ES-I3 (cell line): Measurements from ENCODE around the gene CBX4.

ENCODE experiments used
- H3K36me3 ChIP-seq: 2 replicates; pipeline ENCODE4 v1.6.1; 2013; ENCODE audit warnings: mild to moderate bottlenecking, low read length, control low read depth, moderate library complexity; ENCODE audit not compliant: insufficient read depth
- H3K4me1 ChIP-seq: 2 replicates; pipeline ENCODE4 v1.6.1; 2013; ENCODE audit warnings: mild to moderate bottlenecking, control low read depth, low read length; ENCODE audit not compliant: insufficient read depth
- H3K9ac ChIP-seq: 2 replicates; pipeline ENCODE4 v1.6.1; 2013; ENCODE audit warnings: low read depth, mild to moderate bottlenecking, low read length, moderate library complexity
- H3K9me3 ChIP-seq: 2 replicates; pipeline ENCODE4 v1.6.1; 2013; ENCODE audit warnings: mild to moderate bottlenecking, low read length, moderate library complexity; ENCODE audit not compliant: control insufficient read depth, insufficient read depth

The CBX4 gene

DNA sequence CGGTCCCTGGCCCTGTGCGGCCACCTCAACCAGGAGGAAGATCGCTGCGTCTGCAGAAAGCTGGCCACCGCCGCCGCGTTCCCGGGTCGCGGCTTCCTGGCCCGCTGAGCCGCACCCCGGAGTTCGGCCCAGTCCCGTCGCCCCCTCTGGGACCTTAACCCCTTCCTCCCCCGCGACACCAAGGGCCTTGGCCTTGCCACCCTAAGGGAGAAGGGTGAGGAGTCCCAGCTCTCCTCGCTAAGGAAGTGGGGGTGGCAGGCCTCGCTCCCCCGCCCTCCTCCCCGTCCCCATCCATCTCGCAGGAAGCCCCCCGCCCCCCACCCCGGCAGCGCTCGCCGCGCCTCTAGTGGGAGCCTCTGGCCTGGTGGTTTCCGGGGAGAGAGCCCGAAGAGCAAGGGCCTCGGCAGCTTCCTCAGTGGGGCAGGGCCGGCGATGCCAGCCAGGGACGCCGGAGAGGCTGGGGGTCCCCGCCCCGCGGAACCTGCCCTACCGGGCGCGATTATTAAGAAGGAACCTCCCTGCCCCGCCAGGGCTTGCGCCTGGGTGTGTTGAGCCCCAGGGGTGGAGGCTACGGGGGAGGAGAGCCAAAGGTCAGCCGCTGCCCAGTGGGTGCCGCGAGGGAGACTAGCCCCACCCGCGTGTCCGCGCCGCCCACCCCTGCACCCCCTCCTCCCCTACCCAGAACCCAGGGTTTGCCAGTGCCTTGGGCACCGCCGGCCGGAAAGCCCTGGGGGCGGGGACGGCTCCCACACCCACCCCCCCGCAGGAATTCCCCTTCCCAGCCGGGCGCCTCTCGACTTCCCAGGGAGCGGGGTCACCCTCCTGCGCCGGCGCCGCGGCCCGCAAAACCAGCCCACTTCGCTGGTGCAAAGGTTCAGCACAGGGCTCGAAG lies 6.8 kb downstream of the CBX4 start:
- no peaks in the 10 kb centered on the region for H3K9me3 ChIP-seq
- H3K9ac ChIP-seq: peak overlapping the region; percentile 23; the same call in 1 of the 2 replicates
- H3K4me1 ChIP-seq: peaks cover 19% of the 10 kb centered on the region
- no peaks in the 10 kb centered on the region for H3K36me3 ChIP-seq

DNA sequence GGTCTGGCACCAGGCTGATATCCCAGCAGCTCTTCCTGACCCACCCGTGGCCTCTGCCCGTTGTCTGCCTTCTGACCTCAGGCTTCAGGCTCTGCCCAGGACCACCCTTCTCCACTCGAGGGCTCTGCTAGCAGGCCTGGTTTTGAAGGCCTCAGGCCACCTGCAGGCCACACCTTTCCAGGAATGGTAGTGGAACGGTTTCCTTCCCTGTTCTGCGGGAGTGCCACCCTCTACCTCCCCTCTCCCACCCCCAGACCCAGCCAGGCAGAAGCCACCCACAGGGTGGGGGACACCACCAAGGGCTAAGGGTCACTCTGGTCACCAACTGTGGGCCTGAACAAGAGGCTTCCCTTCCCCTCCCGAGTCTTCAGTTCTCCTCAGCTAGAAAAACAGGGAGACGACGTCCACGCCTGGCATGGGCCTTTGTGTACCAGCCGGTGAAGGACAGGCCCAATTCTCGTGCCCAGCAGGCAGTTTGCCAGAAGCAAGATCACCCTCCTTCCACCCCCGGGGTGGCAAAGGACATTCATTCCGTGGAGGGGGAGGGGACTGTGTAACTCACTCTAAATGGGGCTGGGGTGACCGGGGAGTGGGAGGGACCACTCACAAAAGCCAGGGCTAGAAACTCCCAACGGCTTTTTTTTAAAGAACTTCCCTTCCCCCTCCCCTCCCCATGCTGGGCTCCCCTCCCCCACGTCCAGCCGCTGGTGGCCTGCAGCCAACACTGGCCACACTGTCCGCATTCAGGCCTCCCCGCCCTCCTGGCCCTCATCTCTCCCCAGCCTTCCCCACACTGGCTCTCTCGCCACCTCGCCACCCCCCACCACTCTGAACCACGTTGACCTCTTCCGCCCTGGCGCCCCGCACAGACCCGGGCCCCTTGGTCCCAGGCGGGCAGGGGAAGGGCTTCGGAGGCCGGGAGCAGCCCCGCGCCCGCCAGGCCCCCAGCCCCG lies 7.7 kb downstream of the CBX4 start:
- Histone ChIP-seq H3K36me3 (no peaks in the 10 kb centered on the region), H3K9ac (peak overlapping the region; percentile 23; the same call in 1 of the 2 replicates), H3K9me3 (no peaks in the 10 kb centered on the region), H3K4me1 (peaks cover 17% of the 10 kb centered on the region)

DNA sequence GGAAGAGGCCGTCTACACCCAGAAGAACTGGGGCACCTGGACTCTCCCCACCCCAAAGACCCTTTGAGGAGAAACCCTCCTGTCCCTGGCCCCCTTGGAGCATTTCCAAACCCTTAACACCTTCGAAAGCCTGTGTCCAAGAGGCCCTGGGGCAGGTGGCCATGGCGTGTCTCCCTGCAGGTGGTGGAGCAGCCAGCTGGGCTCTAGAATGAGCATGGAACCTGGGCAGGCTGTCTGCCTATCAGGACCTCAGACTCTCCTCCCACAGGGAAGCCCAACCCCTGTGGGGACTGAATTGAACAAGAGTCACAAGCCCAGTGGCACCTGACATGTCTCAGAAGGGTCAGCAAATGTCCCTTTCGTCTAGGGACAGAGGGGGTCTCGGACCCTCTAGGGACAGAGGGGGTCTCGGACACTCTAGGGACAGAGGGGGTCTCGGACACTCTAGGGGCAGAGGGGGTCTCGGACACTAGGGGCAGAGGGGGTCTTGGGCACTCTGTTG lies 8.4 kb downstream of the CBX4 start:
- H3K36me3 ChIP-seq: no peaks in the 10 kb centered on the region
- peaks cover 15% of the 10 kb centered on the region for H3K4me1 ChIP-seq
- H3K9me3 ChIP-seq: no peaks in the 10 kb centered on the region
- no peak overlapping the region for H3K9ac ChIP-seq

DNA sequence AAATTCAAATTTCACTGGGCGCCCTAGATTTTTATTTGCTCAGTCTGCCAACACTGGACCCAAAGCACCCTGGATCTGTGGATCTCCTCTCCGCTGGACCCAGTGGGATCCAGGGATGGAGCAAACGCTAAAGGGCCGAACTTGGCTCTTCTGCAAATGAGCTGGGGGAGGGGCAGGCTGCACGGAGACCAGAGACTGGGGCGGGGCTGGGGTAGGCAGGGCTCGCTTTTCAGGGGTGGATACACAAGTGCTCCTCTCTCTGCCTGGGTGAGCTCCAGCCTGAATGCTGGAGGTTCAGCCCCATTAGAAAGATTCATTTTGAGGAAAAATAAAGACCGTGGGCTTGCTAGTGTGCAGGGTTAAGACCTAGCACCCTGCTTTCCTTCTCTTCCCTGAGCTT lies 8.9 kb downstream of the CBX4 start:
- Histone ChIP-seq H3K4me1 (peaks cover 15% of the 10 kb centered on the region), H3K9me3 (no peaks in the 10 kb centered on the region), H3K9ac (no peak overlapping the region), H3K36me3 (no peaks in the 10 kb centered on the region)

DNA sequence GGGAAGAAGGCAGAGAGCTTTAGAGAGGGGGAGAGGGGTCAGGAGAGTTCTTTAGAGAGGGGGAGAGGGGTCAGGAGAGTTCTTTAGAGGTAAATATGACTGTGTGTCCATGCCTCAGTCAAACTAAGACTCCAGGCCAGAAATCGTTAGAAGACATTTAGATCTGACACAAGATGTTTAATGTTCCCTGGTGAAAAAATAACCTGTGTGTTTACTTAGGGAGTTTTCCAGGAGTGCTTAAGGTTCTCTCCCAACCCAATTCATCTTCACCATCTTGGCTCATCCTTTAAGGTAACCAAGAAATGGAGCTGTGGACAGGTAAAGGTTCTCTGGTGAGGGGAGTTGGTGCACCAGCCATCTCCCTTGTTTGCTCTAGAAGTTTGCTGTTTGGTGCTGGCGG lies 9.8 kb downstream of the CBX4 start:
- Histone ChIP-seq H3K9ac (no peak overlapping the region), H3K4me1 (peaks cover 13% of the 10 kb centered on the region), H3K36me3 (no peaks in the 10 kb centered on the region), H3K9me3 (no peaks in the 10 kb centered on the region)

DNA sequence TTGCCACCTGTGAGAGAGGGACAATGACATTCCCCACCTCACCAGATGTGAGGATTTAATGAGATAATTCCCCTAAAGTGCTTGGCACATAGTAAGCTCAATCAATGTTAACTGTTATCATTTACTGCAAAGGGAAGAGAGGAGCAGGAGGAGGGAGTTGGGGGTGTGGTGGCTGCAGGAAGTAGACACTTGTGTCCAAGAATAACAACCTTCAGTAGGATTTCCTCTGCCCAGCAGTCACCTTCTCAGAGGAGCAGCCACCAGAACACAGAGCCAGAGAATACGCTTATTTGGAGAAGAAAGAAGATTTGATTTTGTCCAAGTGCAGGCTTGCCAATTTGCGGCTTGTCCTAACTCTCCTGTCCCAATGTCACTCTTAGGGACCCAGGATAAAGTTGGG lies 10.2 kb downstream of the CBX4 start:
- Histone ChIP-seq H3K36me3 (no peaks in the 10 kb centered on the region), H3K9me3 (no peaks in the 10 kb centered on the region), H3K9ac (no peak overlapping the region), H3K4me1 (peaks cover 13% of the 10 kb centered on the region)

DNA sequence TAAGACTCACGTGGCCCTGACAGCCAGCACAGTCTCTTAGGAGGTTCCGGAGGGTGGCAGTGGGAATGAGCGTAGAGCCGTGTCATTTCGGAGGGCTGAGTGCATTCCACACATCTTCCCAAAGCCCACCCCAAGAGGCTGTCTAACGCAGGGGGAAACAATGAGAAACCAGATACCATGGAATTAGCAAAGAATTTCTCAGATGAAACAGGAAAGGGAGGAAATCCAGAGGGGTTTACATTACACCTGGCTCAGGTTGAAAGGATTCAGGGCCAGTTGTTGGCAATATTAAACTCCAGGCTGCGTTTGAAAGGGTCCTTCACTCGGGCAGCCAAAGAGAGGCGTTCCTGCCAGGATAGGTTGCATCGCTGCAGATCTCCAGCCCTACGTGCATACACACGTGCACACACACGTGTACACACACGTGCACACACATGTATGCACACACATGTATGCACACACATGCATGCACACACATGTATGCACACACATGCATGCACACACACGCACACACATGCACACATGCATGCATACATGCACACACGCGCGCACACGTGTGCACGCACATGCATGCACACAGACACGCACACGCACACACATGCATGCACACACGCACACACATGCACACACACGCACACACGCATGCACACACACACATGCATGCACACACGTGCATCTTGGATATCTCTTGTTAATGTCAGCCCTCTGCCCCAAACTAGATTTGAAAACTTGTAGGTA lies 12.2 kb downstream of the CBX4 start:
- Histone ChIP-seq H3K4me1 (peaks cover 8% of the 10 kb centered on the region; the same call in 1 of the 2 replicates), H3K9me3 (no peaks in the 10 kb centered on the region), H3K36me3 (no peaks in the 10 kb centered on the region), H3K9ac (no peak overlapping the region)

DNA sequence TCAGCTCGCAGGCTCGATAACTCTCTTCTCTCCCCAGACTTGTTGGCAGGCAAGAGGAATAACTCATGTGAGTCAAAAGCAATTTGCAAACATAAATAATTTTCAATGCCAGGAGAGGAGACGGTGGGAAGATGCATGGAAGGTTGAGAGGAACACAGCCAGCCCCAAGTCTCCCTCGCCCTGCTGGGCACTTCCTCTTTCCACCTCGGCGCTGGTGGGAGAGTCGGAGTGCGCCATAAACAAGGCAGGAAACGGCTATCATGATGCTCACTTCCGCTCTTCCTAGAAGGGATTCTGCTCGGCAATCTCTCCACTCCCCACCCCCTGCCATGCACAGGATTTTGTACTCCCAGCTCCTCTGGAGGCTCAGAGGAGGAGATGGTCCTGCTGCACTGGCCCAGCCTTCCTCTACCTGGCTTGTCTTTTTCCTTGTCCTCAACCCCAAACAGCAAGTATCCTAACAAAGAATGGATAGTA lies 13.0 kb downstream of the CBX4 start:
- H3K9me3 ChIP-seq: no peaks in the 10 kb centered on the region
- H3K36me3 ChIP-seq: no peaks in the 10 kb centered on the region
- H3K9ac ChIP-seq: no peak overlapping the region
- H3K4me1 ChIP-seq: peaks cover 4% of the 10 kb centered on the region; the same call in 1 of the 2 replicates

DNA sequence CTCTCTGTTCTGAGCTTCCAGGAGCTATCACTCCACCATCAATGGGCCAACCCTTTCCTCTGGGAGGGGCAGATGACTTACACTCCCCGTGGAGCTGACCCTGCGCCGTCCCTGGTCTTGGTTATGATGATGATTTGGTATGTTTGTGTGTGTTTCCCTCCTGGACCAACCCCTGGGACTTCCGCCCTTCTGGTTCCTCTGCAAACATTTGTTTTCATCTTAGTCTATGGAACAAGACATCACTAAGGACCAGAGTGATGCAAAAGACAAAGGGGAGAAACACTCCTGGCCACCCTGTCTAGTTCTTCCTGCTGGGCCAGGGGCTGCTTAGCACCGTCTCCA lies 13.7 kb downstream of the CBX4 start:
- H3K9ac ChIP-seq: no peak overlapping the region
- H3K4me1 ChIP-seq: 0 out of 2 replicates have a peak, but pooled peaks cover 1% of the 10 kb centered on the region
- H3K9me3 ChIP-seq: no peaks in the 10 kb centered on the region
- no peaks in the 10 kb centered on the region for H3K36me3 ChIP-seq

DNA sequence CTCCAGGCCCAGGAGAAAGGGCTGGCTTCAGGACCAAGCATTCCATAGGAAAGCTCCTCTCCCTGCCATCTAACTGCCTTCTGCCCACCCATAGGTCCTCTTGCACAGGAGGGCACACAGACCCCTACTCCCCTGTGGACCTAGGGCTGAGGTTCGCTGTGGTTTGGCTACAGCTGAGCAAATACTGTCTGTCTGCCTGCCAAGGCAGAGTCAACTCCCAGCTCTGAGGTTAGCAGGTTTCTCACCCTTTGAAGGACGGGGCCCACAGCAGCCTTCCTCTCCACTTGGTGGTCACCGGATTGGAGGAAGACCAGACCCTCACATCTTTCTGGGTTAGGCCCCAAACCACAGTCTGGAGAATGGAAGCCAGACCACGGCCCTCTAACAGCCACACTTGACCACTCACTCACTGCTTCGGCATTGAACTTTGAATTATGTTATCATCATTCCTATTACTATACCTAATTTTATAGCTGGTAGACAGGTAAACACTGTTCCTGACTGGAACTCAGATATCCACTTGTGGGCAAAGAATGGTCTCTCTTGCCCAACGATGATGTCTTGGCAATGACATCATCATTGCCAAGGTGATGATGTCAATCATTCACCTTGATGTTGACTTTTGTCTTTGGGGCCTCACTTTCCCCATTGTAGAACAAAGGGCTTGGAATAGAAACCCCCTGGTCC lies 14.2 kb downstream of the CBX4 start:
- H3K9ac ChIP-seq: no peak overlapping the region
- H3K9me3 ChIP-seq: no peaks in the 10 kb centered on the region
- no peaks in the 10 kb centered on the region for H3K36me3 ChIP-seq
- no peaks in the 10 kb centered on the region for H3K4me1 ChIP-seq

DNA sequence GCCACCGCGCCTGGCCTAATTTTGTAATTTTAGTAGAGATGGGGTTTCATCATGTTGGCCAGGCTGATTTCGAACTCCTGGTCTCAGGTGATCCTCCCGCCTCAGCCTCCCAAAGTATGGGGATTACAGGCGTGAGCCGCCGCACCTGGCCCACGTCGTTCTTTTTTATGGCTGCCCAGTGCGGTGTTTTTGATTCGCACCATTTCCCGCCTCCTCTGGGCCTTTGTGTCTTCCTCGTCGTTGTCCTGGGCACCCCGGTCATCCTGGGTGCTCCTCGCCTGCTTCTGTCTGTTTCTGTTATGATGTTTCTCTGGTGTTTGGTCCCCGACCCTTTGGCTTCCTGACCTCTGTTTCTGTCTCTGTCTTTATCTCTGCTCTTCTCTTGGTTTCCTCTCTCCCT lies 15.0 kb downstream of the CBX4 start:
- no peaks in the 10 kb centered on the region for H3K36me3 ChIP-seq
- no peak overlapping the region for H3K9ac ChIP-seq
- no peaks in the 10 kb centered on the region for H3K9me3 ChIP-seq
- H3K4me1 ChIP-seq: no peaks in the 10 kb centered on the region

DNA sequence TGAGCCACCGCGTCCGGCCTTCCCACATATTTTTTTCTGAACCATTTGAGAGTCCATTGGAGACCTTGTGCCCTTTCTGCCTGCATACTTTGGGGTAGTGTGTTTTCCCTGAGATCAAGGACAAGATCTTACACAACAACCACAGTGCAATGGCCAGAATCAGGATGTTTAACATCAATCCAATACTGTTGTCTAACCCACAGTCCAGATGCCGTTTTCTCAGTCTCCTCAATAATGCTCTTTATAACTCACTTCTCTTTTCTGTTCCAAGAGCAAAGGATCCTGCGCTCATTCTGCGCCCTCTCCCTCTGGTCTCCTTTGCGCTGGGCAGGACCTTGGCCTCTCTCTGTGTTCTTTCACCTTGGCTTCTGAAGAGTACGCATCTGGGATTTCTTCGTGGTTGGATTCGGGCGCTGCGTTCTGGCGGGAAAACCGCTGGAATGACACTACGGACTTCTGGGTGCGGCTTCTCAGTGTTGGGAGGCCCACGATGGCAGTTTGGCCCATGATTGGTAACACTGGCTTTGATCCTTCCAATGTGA lies 16.6 kb downstream of the CBX4 start:
- no peaks in the 10 kb centered on the region for H3K4me1 ChIP-seq
- H3K36me3 ChIP-seq: no peaks in the 10 kb centered on the region
- no peaks in the 10 kb centered on the region for H3K9me3 ChIP-seq
- no peak overlapping the region for H3K9ac ChIP-seq

DNA sequence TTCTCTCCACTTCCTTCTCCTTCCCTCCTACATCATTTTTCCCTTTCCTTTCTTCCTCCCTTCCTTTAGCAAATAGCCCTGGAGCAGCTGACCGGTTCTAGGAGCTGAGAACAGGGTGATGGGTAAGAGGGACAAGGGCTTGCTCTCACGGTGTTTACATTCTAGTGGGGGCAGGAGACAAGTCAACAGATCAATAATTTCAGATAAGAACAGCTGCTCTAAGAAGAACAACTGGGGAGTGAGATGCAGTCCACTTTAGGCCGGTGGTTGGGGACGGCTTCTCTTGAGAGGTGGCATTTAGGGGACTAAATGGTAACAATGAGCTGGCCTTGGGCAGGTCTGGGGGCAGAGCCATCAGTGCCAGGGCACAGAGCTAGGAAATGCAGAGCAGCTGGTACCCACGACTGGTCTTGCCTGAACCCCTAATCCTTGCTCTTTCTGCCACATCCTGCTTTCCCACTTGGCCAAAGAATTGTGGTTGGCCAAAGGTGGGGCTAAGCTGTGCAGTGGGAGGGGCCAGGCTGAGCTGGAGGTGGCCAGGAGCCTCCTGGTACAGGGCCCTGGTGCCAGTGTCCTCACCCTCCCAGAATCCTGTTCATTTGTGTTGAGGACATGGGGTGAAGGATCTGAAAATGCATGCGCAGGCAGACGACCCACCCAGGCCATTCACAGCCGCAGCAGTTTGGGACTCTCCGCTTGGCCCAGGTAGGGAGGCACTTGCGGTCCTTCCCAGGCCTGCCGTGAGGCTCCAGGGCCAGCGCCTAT lies 17.7 kb downstream of the CBX4 start:
- Histone ChIP-seq H3K4me1 (no peaks in the 10 kb centered on the region), H3K9ac (no peak overlapping the region), H3K9me3 (no peaks in the 10 kb centered on the region), H3K36me3 (no peaks in the 10 kb centered on the region)
